Karpas-422 (cell line): ENCODE measurements around the gene ZDHHC13. TPM values are rescaled to one million over a fixed set of nuclear protein-coding genes. Genes with fewer than 3 reads are reported as not detected.

Experiments used
- DNase-seq: peaks from one replicate; pipeline ENCODE4 v3.0.0-alpha.2; 2015
- H2AFZ ChIP-seq: fragments of 200-600 bp; sonication (generic); 2 replicates; pipeline ENCODE4 v1.6.1; 2014; ENCODE audit warnings: antibody characterized with exemption, low read length, mixed read lengths
- H3K27ac ChIP-seq: fragments of 200-600 bp; sonication (generic); 2 replicates; pipeline ENCODE4 v1.5.1; 2014; ENCODE audit warnings: mild to moderate bottlenecking, low read length, moderate library complexity
- H3K27me3 ChIP-seq: fragments of 200-600 bp; sonication (generic); 2 replicates; pipeline ENCODE4 v1.6.1; 2014; ENCODE audit warnings: low read length, mixed read lengths
- H3K36me3 ChIP-seq: fragments of 200-600 bp; sonication (generic); 2 replicates; pipeline ENCODE4 v1.6.1; 2014; ENCODE audit warnings: low read length, mixed read lengths; ENCODE audit not compliant: insufficient read depth
- H3K4me1 ChIP-seq: fragments of 200-600 bp; sonication (generic); 2 replicates; pipeline ENCODE4 v1.6.1; 2014; ENCODE audit warnings: mild to moderate bottlenecking, low read length, mixed read lengths
- H3K4me2 ChIP-seq: fragments of 200-600 bp; sonication (generic); 2 replicates; pipeline ENCODE4 v1.6.1; 2014; ENCODE audit warnings: low read length, low read depth, mild to moderate bottlenecking; ENCODE audit not compliant: poor library complexity, severe bottlenecking
- H3K4me3 ChIP-seq: fragments of 200-600 bp; sonication (generic); 2 replicates; pipeline ENCODE4 v1.5.1; 2014; ENCODE audit warnings: mild to moderate bottlenecking, antibody characterized with exemption, low read length, mixed read lengths
- H3K79me2 ChIP-seq: fragments of 200-600 bp; sonication (generic); 2 replicates; pipeline ENCODE4 v1.6.1; 2014; ENCODE audit warnings: mild to moderate bottlenecking, low read length, mixed read lengths
- H3K9ac ChIP-seq: fragments of 200-600 bp; sonication (generic); 2 replicates; pipeline ENCODE4 v1.6.0; 2014; ENCODE audit warnings: low read length
- H3K9me2 ChIP-seq: fragments of 200-600 bp; sonication (generic), shearing (Covaris generic); replicated peaks from 2 replicates; pipeline ENCODE4 v1.6.0; 2014; ENCODE audit warnings: mild to moderate bottlenecking, low read length, moderate library complexity; ENCODE audit not compliant: insufficient read depth
- H3K9me3 ChIP-seq: fragments of 300-700, 200-600 bp; sonication (generic); 2 replicates; pipeline ENCODE4 v1.6.1; 2014; ENCODE audit warnings: low read length, mixed read lengths
- H4K20me1 ChIP-seq: fragments of 200-600 bp; sonication (generic); 2 replicates; pipeline ENCODE4 v1.6.1; 2014; ENCODE audit warnings: mild to moderate bottlenecking, antibody characterized with exemption, low read length, low read depth; ENCODE audit not compliant: insufficient read depth
- total RNA-seq: library from RNA; depleted of rRNA; stranded (reverse); fragments of >200 nt; shearing (Covaris generic); gene quantifications from 2 replicates; pipeline ENCODE4 v1.2.3, GENCODE V29; 2014; ENCODE audit warnings: low replicate concordance

Gene ZDHHC13
- total RNA-seq, 1 experiment from 2014 or later = 64.7 TPM

DNA sequence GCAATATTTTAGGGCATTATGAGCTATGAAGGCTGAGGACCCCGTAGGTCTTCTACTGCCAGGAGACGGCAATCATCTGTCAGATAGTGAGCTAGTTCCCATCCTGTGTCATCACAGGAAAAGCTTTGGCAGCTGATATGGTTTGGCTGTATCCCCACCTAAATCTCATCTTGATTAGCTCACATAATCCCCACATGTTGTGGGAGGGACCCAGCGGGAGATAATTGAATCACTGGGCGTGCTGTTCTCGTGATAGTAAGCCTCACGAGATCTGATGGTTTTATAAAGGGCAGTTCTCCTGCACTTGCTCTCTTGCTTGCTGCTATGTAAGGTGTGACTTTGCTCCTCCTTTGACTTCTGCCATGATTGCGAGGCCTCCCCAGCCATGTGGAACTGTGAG lies 66.7 kb downstream of the ZDHHC13 start:
- Histone ChIP-seq H3K4me3 (no peak overlapping the region), H3K27me3 (no peaks in the 10 kb centered on the region), H3K27ac (no peak overlapping the region), H4K20me1 (no peaks in the 10 kb centered on the region), H3K4me1 (no peaks in the 10 kb centered on the region), H3K9me2 (no peaks in the 10 kb centered on the region), H3K9me3 (no peaks in the 10 kb centered on the region), H2AFZ (no peak overlapping the region), H3K9ac (no peak overlapping the region), H3K4me2 (no peak overlapping the region), H3K36me3 (no peaks in the 10 kb centered on the region), H3K79me2 (no peaks in the 10 kb centered on the region)
- no peak for DNase-seq

DNA sequence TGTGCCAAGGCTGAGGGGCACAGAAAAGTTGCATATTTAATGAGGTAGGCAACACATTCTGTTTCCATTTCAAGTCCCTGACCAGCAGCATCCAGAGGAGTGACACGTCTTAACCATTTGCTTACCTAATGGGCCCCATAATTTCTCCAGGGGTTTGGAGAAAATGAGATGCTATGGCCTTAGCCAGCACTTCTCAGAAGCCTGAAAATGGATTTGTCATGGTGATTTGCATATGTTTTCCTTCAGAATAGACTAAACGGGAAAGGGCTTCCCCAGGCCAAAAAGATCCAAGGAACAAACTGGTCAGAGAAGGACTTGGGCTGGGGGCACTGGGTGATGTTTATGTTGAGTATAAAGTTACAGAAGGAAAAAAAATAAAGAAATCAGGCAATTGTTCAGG lies 68.1 kb downstream of the ZDHHC13 start:
- no peak for DNase-seq
- H3K4me2 ChIP-seq = no peak overlapping the region
- no peak overlapping the region for H3K4me3 ChIP-seq
- H3K9me3 ChIP-seq = no peaks in the 10 kb centered on the region
- no peak overlapping the region for H2AFZ ChIP-seq
- H3K79me2 ChIP-seq = no peaks in the 10 kb centered on the region
- H3K27ac ChIP-seq = no peak overlapping the region
- no peaks in the 10 kb centered on the region for H3K36me3 ChIP-seq
- no peaks in the 10 kb centered on the region for H4K20me1 ChIP-seq
- H3K9me2 ChIP-seq = no peaks in the 10 kb centered on the region
- H3K9ac ChIP-seq = no peak overlapping the region
- H3K4me1 ChIP-seq = no peaks in the 10 kb centered on the region
- H3K27me3 ChIP-seq = no peaks in the 10 kb centered on the region

DNA sequence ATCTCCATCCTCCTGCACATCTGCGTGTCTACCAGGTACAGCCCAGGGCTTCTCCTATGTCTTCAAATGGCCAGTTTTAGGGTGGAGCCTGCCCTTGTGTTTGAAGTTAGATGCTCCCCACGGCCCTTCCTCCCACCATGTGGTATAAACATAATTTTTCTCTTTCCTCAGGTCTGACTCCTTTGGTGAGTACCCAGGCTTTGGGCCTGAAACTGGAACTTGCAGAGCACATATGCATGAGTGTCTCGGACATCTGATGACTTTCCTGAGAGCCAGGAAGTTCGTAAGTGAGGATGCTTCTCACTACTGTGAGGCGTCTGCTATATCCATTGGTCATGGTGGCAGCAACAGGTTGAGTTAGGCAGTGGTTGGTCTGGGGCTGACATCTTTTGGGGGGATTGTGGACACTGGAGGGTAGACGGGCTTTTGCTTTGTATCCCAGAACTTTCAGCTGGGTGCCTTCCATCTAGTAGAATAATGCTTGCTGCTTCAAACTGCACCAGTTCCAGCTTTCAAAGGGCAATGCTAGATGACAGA lies 68.6 kb downstream of the ZDHHC13 start:
- Histone ChIP-seq H3K79me2 (no peaks in the 10 kb centered on the region), H3K27ac (no peak overlapping the region), H3K9ac (no peak overlapping the region), H3K27me3 (no peaks in the 10 kb centered on the region), H3K4me3 (no peak overlapping the region), H3K4me2 (no peak overlapping the region), H3K9me3 (no peaks in the 10 kb centered on the region), H3K9me2 (no peaks in the 10 kb centered on the region), H3K36me3 (no peaks in the 10 kb centered on the region), H2AFZ (no peak overlapping the region), H3K4me1 (no peaks in the 10 kb centered on the region), H4K20me1 (no peaks in the 10 kb centered on the region)
- DNase-seq = no peak

DNA sequence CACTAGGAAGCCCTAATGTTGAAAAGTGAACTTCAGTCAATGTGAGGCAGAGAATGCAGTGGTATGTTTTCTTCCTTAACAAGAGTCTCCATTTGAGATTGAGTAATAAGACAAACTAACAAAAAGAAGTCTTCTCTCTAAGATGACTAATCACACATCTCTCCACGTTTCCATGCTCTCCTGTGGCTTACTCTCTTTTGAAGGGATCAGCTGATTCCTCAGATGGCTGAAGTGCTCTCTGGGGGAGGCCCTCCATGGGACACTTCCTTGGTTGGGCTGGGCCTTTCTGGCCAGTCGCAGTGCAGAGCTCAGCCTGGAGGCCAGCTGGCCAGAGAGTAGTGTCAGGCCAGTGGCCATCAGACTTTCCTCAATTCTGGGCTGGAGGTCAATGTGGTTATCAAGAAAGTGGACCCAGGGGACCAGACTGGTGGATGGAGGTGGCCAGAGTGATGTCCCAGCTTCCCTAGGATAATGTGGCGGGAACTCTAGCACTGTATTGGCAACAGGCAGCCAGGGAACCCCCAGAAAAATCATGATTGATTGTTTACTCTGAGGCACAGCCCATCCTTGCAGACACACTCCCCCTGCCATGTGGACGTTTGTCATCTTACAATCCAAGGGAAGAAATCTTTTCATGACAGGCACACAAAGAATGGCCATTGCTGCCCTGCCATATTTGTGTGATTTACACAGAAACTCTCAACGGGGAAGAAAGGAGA lies 70.3 kb downstream of the ZDHHC13 start:
- H3K27ac ChIP-seq = no peak overlapping the region
- H3K36me3 ChIP-seq = no peaks in the 10 kb centered on the region
- no peaks in the 10 kb centered on the region for H4K20me1 ChIP-seq
- H2AFZ ChIP-seq = no peak overlapping the region
- H3K79me2 ChIP-seq = no peaks in the 10 kb centered on the region
- no peaks in the 10 kb centered on the region for H3K4me1 ChIP-seq
- H3K9ac ChIP-seq = no peak overlapping the region
- H3K4me2 ChIP-seq = no peak overlapping the region
- DNase-seq = no peak
- no peaks in the 10 kb centered on the region for H3K9me2 ChIP-seq
- no peaks in the 10 kb centered on the region for H3K9me3 ChIP-seq
- H3K4me3 ChIP-seq = no peak overlapping the region
- H3K27me3 ChIP-seq = no peaks in the 10 kb centered on the region

DNA sequence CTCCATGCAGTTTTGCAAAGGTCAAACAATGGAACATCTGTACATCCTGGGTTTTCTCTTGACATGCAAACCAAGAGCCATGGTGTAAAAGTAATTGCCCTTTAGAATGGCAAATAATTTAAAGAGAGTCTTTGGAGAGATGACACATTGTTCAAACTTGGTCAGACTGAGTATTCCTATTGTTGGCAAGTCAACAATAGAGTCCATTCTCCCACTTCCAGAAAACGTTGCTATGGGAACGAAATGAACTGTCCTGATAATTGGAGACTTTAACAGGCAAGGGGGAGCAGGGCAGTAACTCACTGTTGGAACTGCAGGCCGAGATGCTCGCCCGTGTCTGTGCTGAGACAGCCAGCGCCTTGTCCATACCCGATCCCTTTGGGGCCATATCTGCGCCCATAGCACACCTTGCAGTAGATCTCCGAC lies 70.9 kb downstream of the ZDHHC13 start:
- Histone ChIP-seq H3K9me3 (no peaks in the 10 kb centered on the region), H3K36me3 (no peaks in the 10 kb centered on the region), H4K20me1 (no peaks in the 10 kb centered on the region), H3K27me3 (no peaks in the 10 kb centered on the region), H3K9ac (no peak overlapping the region), H3K4me2 (no peak overlapping the region), H3K9me2 (no peaks in the 10 kb centered on the region), H3K79me2 (no peaks in the 10 kb centered on the region), H3K4me3 (no peak overlapping the region), H3K27ac (no peak overlapping the region), H3K4me1 (no peaks in the 10 kb centered on the region), H2AFZ (no peak overlapping the region)
- DNase-seq = no peak

DNA sequence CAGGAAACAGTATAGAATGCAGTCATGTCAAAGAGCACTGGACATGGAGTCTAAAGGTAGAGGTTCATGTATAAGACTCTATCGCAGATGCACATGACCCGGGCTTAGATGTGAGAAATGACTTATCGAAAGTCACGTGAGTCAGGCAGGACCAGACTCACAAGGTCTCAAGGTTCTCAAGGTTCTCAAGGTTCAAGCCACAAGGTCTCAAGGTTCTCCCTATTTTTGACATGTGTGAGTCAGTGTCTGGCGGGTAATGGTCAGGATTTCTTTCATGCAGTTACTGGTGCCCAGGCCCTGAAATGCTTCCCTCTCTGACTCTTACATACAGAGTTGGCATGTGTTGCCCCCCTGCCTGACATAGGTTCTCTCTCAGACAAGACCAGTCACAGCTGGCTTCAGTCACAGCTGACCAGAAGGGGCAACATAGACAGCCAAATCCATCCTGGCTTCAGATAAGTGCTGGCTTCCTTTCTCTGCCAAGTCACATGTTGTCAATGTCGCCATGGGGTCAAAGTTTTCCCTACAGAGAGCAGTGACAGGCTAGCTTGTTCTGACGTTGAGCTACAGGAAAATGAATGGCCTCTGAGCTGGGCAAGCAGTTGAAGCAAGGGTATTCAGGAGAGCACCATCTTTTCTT lies 74.7 kb downstream of the ZDHHC13 start:
- H4K20me1 ChIP-seq = no peaks in the 10 kb centered on the region
- H3K9ac ChIP-seq = no peak overlapping the region
- no peak overlapping the region for H3K4me3 ChIP-seq
- DNase-seq = no peak
- H2AFZ ChIP-seq = no peak overlapping the region
- H3K27ac ChIP-seq = no peak overlapping the region
- H3K9me3 ChIP-seq = no peaks in the 10 kb centered on the region
- H3K79me2 ChIP-seq = no peaks in the 10 kb centered on the region
- no peaks in the 10 kb centered on the region for H3K9me2 ChIP-seq
- no peak overlapping the region for H3K4me2 ChIP-seq
- H3K4me1 ChIP-seq = no peaks in the 10 kb centered on the region
- no peaks in the 10 kb centered on the region for H3K27me3 ChIP-seq
- H3K36me3 ChIP-seq = no peaks in the 10 kb centered on the region

DNA sequence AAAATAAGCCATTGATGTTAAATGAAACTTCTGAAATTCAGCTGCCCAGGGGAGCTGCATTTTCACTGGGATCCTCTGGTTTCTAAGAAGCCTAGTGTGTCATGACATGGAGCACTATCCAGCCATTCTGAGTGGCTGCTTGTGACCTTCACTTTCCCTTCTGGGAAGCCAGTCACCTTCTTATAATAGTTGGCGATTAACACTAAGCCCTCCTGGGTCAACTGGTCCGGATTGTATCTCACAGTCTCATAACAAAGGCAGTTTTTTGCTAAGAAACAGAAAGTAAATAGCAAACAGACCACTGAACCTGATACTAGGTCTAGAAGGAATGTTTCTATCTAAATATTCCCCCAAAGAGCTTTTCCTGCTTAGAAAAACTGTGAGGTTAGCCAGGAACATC lies 76.9 kb downstream of the ZDHHC13 start:
- H3K27ac ChIP-seq = no peak overlapping the region

DNA sequence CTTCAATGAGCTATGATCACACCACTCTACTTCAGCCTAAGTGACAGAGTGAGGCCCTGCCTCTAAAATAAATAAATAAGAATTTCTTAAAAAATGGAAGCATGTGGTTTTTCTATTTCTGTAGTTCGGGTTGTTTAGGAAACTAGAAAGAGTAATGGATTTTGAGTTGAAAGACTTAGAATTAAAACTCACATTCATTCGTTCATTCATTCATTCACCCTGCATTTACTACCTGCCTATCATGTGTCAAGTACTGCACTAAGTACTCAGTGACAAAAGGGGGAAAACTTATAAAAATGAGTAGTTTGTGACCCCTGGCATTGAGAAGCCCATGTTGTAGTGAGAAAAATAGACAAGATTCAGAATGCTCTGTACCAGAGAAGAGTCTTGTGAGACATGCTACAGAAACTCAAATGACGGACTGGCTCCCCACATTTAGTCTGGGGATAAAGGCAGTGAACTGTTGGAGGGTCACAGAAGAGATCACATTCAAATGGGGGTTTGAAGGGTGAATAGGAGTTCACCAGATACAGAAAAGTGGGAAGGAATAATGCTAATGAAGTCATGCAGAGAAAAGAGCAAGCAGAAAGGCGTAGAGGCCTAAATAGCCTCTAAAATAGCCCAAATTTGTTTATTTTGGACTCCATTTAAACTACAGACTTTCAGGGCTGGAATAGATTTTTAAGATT lies 77.8 kb downstream of the ZDHHC13 start:
- H3K4me3 ChIP-seq = no peak overlapping the region
- H3K27me3 ChIP-seq = no peaks in the 10 kb centered on the region
- no peaks in the 10 kb centered on the region for H3K4me1 ChIP-seq
- no peak overlapping the region for H3K4me2 ChIP-seq
- H3K79me2 ChIP-seq = no peaks in the 10 kb centered on the region
- no peak overlapping the region for H3K27ac ChIP-seq
- H3K36me3 ChIP-seq = no peaks in the 10 kb centered on the region
- H2AFZ ChIP-seq = no peak overlapping the region
- H3K9ac ChIP-seq = no peak overlapping the region
- no peak for DNase-seq
- H3K9me2 ChIP-seq = no peaks in the 10 kb centered on the region
- no peaks in the 10 kb centered on the region for H3K9me3 ChIP-seq
- no peaks in the 10 kb centered on the region for H4K20me1 ChIP-seq

More for the DNA sequence above, 76.9 kb downstream of the ZDHHC13 start:
- Histone ChIP-seq H3K4me3 (no peak overlapping the region), H3K27me3 (no peaks in the 10 kb centered on the region), H3K4me1 (no peaks in the 10 kb centered on the region), H3K79me2 (no peaks in the 10 kb centered on the region), H4K20me1 (no peaks in the 10 kb centered on the region), H3K9me2 (no peaks in the 10 kb centered on the region), H3K4me2 (no peak overlapping the region), H2AFZ (no peak overlapping the region), H3K36me3 (no peaks in the 10 kb centered on the region), H3K9ac (no peak overlapping the region), H3K9me3 (no peaks in the 10 kb centered on the region)
- DNase-seq = no peak
